AG10803 (cell line): Measurements from ENCODE around the gene PIR.

Source experiments
- DNase-seq: peaks from one replicate; pipeline ENCODE4 v3.0.0; 2010; ENCODE audit warnings: low read depth
- H3K4me3 ChIP-seq: 2 replicates; pipeline ENCODE4 v1.5.1; 2011; ENCODE audit warnings: mild to moderate bottlenecking, low read length, control low read depth
- TF ChIP-seq, protein P1 (sequence below): conservative IDR thresholded peaks from 2 replicates; pipeline ENCODE4 v1.5.1; 2011; ENCODE audit warnings: mild to moderate bottlenecking, low read length, control low read depth, inconsistent platforms

PIR gene

DNA sequence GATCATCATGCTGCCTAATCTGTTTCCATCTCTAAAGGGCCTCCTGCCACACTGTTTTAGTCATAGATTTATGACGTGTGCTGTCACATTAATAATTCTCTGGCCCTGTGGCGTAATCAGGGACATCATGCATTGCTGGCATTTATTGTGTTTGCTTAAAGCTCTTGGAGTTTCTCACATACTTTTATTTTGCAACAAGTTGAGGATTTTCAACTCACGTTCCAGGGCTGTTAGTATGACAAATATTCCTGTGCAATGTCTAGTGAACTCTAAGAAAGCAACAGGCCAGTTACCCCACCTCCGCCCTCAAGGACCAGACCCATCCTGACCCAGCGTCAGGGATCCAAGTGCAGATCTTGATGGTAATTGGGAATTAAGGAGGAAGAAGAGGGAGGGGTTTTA, 150.1 kb downstream of the PIR start:
- TF ChIP-seq, protein P1, sequence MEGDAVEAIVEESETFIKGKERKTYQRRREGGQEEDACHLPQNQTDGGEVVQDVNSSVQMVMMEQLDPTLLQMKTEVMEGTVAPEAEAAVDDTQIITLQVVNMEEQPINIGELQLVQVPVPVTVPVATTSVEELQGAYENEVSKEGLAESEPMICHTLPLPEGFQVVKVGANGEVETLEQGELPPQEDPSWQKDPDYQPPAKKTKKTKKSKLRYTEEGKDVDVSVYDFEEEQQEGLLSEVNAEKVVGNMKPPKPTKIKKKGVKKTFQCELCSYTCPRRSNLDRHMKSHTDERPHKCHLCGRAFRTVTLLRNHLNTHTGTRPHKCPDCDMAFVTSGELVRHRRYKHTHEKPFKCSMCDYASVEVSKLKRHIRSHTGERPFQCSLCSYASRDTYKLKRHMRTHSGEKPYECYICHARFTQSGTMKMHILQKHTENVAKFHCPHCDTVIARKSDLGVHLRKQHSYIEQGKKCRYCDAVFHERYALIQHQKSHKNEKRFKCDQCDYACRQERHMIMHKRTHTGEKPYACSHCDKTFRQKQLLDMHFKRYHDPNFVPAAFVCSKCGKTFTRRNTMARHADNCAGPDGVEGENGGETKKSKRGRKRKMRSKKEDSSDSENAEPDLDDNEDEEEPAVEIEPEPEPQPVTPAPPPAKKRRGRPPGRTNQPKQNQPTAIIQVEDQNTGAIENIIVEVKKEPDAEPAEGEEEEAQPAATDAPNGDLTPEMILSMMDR, result no peak
- H3K4me3 ChIP-seq, result no peak overlapping the region
- peak; percentile 61 for DNase-seq

- TF ChIP-seq, protein P1, result no peak
- no peak overlapping the region for H3K4me3 ChIP-seq
- no peak for DNase-seq
Measured at GRCh38 chrX:15340867-15341266, 152.3 kb downstream of the PIR start.

DNA sequence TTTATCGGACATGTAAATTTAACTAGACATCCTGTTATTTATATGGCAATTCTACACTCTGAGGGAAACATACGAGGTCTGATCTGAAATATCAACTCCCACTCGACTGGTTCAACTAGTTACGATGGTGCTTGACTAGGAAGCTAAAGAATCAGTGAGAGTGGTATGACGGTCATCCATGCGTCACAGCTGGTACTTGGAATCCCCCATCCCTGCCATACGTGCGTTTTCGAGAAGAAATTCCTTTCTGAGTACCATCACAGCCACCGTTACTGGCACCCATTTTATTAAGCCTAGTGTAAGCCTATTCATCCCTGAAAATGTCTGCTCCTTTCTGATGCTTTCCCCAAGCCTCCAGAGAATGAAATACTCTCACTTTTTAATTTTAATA, 157.1 kb downstream of the PIR start:
- DNase-seq, result peak; percentile 47
- TF ChIP-seq, protein P1, result no peak
- H3K4me3 ChIP-seq, result peak overlapping the region; percentile 57

GRCh38 chrX:15335135-15336022, 157.8 kb downstream of the PIR start, which contains the start of gene PIGA:
Gene PIGA, minus strand, starts transcription at chrX:15335523. Its CDS starts 3,593 bp downstream, at chrX:15331930.
- H3K4me3 ChIP-seq, result peak within 1 kb of the TSS; percentile 75
- DNase-seq, result peak; percentile 95
- TF ChIP-seq, protein P1, result no peak
